Lower leg skin (tissue), 3 donors: ENCODE results near the gene KMT5B.

Experiments
- POLR2A ChIP-seq, 2 donors: fragments of 450-650 bp; IDR thresholded peaks; one replicate each; pipeline ENCODE4 v1.6.1; 2016 to 2017; ENCODE audit warnings: antibody characterized with exemption in 2 of 2, mild to moderate bottlenecking in 1 of 2, moderate library complexity in 1 of 2
- TF ChIP-seq, protein P1 (sequence below), 3 donors: fragments of 450-650 bp; IDR thresholded peaks; one replicate each; pipeline ENCODE4 v1.5.1; 2016; ENCODE audit warnings: antibody characterized with exemption in 3 of 3, mild to moderate bottlenecking in 3 of 3, moderate library complexity in 2 of 3

DNA sequence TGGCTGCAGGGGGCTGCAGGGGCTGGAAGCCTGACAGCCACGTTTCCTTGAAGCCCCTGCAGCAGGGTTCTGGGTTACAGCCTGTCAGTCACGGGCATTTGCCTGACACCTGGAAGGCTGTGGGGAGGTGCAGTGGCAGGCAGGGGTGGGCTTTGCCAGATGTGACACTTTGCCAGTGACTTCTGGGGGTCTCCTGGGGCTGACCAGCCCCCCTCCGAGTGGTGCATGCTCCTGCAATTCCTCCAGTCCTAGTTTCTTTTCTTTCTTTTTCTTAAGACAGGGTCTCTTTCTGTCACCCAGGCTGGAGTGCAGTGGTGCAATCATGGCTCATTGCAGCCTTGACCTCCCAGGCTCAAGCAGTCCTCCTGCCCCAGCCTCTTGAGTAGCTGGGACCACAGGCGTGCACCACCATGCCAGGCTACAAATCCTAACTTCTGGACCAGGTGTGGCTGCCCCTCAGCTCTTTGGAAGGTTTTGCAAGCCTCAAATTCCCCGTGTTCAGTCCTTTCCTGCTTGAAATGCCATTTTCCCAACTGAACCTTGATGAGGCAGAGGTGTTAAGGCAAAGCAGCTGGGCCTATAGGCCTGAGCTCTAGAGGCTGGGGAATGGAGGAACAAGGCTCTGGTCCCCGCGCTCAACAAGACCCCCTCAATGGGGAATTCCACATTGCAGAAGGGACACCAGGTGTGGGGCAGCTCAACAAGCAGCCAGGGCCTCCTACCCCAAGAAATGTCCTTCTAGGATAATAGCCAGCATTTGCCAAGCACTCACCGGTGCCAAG is 71.7 kb downstream of the KMT5B start:
- TF ChIP-seq, protein P1, sequence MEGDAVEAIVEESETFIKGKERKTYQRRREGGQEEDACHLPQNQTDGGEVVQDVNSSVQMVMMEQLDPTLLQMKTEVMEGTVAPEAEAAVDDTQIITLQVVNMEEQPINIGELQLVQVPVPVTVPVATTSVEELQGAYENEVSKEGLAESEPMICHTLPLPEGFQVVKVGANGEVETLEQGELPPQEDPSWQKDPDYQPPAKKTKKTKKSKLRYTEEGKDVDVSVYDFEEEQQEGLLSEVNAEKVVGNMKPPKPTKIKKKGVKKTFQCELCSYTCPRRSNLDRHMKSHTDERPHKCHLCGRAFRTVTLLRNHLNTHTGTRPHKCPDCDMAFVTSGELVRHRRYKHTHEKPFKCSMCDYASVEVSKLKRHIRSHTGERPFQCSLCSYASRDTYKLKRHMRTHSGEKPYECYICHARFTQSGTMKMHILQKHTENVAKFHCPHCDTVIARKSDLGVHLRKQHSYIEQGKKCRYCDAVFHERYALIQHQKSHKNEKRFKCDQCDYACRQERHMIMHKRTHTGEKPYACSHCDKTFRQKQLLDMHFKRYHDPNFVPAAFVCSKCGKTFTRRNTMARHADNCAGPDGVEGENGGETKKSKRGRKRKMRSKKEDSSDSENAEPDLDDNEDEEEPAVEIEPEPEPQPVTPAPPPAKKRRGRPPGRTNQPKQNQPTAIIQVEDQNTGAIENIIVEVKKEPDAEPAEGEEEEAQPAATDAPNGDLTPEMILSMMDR (IDR thresholded peaks at IDR 0.05): no peak
- no peak for TF ChIP-seq POLR2A (IDR thresholded peaks at IDR 0.05)
